ENCODE data around the gene MEX3D.

DNA sequence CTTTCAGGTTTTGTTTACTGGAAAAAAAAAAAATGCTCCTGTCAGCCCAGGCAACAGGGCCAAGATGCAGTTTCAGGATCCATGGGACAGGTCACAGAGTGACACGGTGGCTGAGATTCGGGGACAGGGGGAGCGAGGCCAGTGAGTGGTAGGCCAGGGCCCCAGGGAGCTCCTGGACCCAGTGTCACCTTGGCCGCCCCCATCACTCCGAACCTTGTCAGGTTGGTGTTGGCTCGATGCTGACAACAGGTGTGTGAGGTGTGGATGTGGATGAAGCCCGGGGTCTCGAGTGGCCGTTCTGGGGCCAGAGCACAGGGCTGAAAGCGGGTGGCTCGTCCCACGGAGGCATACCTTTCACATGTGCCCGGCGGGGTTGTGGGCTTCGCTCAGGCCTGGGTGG, 43.2 kb upstream of the MEX3D start:
- TF ChIP-seq ZNF274 (IDR thresholded peaks at IDR 0.05; ENCODE audit: low read depth, low read length) (no peak), YY1 (IDR thresholded peaks at IDR 0.05; ENCODE audit: insufficient read depth, insufficient read length) (no peak)
